Retinal pigment epithelial cell (primary cell): ENCODE data around the gene SLC25A30.
"Not testable (repeated sequence)": the region's sequence is repeated elsewhere in the genome, so short reads cannot be mapped to it uniquely, and the experiment has no call there.

Experiments
- DNase-seq: peaks from one replicate; pipeline ENCODE4 v3.0.0-alpha.2; 2010; ENCODE audit warnings: low read depth
- H3K4me3 ChIP-seq: 2 replicates; pipeline ENCODE4 v1.5.1; 2011; ENCODE audit warnings: mild to moderate bottlenecking, low read length, control low read depth, moderate library complexity
- TF ChIP-seq, protein P1 (sequence below): conservative IDR thresholded peaks from 2 replicates; pipeline ENCODE4 v1.5.1; 2011; ENCODE audit warnings: low read depth, low read length, control low read depth, inconsistent platforms

SLC25A30 gene

GRCh38 chr13:45439008-45439407 lies 20.8 kb upstream of the SLC25A30 start:
- TF ChIP-seq, protein P1, sequence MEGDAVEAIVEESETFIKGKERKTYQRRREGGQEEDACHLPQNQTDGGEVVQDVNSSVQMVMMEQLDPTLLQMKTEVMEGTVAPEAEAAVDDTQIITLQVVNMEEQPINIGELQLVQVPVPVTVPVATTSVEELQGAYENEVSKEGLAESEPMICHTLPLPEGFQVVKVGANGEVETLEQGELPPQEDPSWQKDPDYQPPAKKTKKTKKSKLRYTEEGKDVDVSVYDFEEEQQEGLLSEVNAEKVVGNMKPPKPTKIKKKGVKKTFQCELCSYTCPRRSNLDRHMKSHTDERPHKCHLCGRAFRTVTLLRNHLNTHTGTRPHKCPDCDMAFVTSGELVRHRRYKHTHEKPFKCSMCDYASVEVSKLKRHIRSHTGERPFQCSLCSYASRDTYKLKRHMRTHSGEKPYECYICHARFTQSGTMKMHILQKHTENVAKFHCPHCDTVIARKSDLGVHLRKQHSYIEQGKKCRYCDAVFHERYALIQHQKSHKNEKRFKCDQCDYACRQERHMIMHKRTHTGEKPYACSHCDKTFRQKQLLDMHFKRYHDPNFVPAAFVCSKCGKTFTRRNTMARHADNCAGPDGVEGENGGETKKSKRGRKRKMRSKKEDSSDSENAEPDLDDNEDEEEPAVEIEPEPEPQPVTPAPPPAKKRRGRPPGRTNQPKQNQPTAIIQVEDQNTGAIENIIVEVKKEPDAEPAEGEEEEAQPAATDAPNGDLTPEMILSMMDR: no peak
- no peak for DNase-seq
- H3K4me3 ChIP-seq: no peak overlapping the region

GRCh38 chr13:45437947-45438346 lies 19.8 kb upstream of the SLC25A30 start:
- no peak overlapping the region for H3K4me3 ChIP-seq
- DNase-seq: no peak
- TF ChIP-seq, protein P1: no peak

DNA sequence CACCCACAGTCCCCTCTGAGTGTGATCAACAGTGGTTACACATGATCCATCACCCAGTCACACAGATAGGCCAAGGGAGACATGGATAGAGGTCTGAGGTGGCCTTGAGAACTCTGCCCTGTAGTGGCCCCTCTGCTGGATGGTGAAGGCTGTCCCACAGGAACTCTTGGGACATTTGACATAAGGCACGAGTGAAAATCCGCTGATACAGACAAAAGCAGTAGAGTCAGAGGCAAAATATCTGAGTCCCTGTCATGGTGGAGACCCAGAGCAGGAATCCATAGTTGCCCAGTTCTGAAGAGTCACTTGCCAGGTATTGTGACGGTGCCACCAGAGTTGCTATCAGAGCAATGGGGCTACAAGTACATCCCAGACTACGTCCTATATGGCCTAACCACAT lies 18.8 kb upstream of the SLC25A30 start:
- TF ChIP-seq, protein P1: no peak
- no peak for DNase-seq
- H3K4me3 ChIP-seq: no peak overlapping the region

DNA sequence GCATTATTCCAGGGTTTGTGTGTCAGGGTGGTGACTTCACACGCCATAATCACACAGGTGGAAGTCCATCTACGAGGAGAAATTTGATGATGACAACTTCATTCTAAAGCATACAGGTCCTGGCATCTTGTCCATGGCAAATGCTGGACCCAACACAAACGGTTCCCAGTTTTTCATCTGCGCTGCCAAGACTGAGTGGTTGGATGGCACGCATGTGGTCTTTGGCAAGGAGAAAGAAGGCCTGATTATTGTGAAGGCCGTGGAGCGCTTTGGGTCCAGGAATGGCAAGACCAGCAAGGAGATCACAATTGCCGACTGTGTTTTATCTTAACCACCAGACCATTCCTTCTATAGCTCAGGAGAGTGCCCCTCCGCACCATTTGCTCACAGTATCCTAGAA lies 18.2 kb upstream of the SLC25A30 start:
- TF ChIP-seq, protein P1: no peak
- no peak overlapping the region for H3K4me3 ChIP-seq
- DNase-seq: no peak

GRCh38 chr13:45434556-45435371 lies 16.6 kb upstream of the SLC25A30 start:
- H3K4me3 ChIP-seq: no peak overlapping the region
- no peak for DNase-seq
- TF ChIP-seq, protein P1: no peak

DNA sequence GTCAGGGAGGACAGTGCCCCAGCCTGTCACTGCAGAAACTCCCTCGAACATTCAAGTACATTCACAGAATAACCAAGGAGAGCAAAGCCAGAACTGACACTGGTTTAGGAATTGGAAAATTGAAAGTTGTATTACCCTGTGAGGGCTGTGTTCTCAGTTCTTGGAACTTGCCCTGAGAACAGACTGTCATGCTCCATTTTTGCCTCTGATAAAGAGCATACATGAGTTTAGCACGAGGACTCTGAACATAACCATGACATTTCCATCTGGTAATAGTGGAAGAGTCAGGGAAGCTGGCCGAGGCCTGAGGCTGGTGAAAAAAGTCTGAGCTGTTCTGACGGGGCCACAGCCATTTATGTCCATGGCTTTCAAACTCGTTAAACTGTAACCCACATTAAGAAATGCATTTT lies 15.2 kb upstream of the SLC25A30 start:
- no peak for DNase-seq
- no peak overlapping the region for H3K4me3 ChIP-seq
- TF ChIP-seq, protein P1: no peak

DNA sequence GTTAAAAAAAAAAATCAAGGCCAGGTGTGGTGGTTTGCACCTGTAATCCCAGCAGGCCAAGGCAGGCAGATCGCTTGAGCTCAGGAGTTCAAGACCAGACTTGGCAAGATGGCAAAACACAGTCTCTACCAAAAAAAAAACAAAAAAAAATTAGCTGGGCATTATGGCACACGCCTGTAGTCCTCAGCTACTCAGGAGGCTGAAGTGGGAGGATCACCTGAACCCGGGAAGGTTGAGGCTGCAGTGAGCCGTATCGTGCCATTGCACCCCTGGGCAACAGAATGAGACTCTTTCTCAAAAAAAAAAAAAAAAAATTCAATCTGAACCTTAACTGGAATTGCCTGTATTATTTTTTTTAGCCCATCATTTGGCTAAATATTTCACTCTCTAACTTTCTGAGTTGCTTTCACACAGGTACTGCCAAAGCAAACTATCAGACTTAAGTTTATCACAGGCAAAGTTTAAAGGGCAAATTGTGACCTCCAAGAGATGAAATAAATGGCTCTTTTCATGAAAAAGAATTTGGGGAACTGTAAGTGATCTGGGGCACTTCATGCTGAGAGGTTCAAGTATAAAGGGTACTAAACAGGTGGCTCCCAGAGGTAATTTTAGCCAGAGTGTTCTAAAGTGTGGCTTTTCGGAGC lies 14.7 kb upstream of the SLC25A30 start:
- TF ChIP-seq, protein P1: no peak
- H3K4me3 ChIP-seq: no peak overlapping the region
- DNase-seq: no peak

DNA sequence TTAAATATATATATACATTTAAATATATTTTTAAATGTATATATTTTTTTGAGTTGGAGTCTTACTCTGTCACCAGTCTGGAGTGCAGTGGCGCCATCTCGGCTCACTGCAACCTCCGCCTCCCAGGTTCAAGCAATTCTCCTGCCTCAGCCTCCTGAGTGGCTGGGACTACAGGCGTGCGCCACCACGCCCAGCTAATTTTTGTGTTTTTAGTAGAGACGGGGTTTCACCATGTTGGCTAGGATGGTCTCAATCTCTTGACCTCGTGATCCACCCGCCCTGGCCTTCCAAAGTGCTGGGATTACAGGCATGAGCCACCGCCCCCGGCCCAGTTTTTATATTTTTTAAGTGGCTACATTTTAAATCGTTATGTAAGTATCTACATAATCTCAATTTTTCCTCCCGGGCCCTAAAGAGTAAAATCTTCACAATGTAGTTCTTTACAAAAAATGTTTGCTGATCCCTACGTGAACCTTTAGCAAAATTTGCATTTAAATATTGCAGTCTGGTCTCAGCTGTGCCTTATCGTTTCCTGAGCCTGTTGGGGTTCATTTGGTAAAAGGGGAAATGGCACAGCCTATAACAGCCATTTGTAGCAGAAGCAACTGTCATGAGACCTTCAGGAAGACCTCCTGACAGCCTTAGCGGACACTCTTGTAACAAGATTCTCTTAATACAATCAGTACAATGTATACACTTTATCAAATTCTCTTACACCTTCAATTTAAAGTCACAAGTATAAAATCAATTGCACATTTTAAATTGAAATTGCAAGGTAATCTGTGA lies 8.1 kb upstream of the SLC25A30 start:
- not testable (repeated sequence) for H3K4me3 ChIP-seq, DNase-seq
